Transverse colon (tissue), 4 donors: ENCODE measurements around the gene ACACA. TPM values are rescaled to one million over a fixed set of nuclear protein-coding genes. Genes with fewer than 3 reads are reported as not detected.

Experiments used
- DNase-seq: peaks from one replicate; pipeline ENCODE4 v3.0.0-alpha.2; 2019
- H3K27ac ChIP-seq, 4 donors: fragments of 200-600 bp; sonication (generic); 2 replicates each; pipeline ENCODE4 v1.5.1; 2016 to 2018; ENCODE audit warnings: inconsistent platforms in 4 of 4
- H3K27me3 ChIP-seq: fragments of 200-600 bp; sonication (generic); 2 replicates; pipeline ENCODE4 v1.5.1; 2017; ENCODE audit warnings: inconsistent platforms
- H3K36me3 ChIP-seq, 4 donors: fragments of 200-600 bp; sonication (generic); 2 replicates each; pipeline ENCODE4 v1.5.1; 2017 to 2019; ENCODE audit warnings: inconsistent platforms in 4 of 4
- H3K4me1 ChIP-seq, 4 donors: fragments of 200-600 bp; sonication (generic); 2 replicates each; pipeline ENCODE4 v1.5.1; 2017 to 2020; ENCODE audit warnings: inconsistent platforms in 4 of 4
- H3K4me3 ChIP-seq, 4 donors: fragments of 200-600 bp; sonication (generic); 1 replicate in 1 of 4; 2 replicates in 3 of 4; pipeline versions ENCODE4 v1.5.1 to v1.6.1; 2017 to 2019; ENCODE audit warnings: inconsistent platforms in 4 of 4
- H3K9me3 ChIP-seq, 2 donors: fragments of 200-600 bp; sonication (generic); 2 replicates each; pipeline ENCODE4 v1.5.1; 2017 to 2019; ENCODE audit warnings: inconsistent platforms in 2 of 2
- EP300 ChIP-seq: sonication (generic); formaldehyde crosslinking; IDR thresholded peaks from one replicate; pipeline ENCODE4 v1.6.1; 2017; ENCODE audit warnings: antibody characterized with exemption, low read depth
- POLR2A ChIP-seq: fragments of 450-650 bp; IDR thresholded peaks from one replicate; pipeline ENCODE4 v1.6.1; 2016; ENCODE audit warnings: antibody characterized with exemption, mild to moderate bottlenecking, moderate library complexity
- POLR2AphosphoS5 ChIP-seq, 3 donors: sonication (generic); formaldehyde crosslinking; IDR thresholded peaks; one replicate each; pipeline ENCODE4 v1.6.1; 2016; ENCODE audit warnings: antibody characterized with exemption in 3 of 3
- WGBS, 2 donors: methylation state at CpG; one replicate each; pipeline ENCODE4 v1.1.5; 2018; ENCODE audit warnings: low coverage in 1 of 2; 5-methylcytosine and 5-hydroxymethylcytosine counted together
- in situ Hi-C, 4 donors: fragments of 200-750 bp; cut with MboI; loops; one replicate each; pipeline versions ENCODE4 v1.15.0 to v1.15.1; 2017; ENCODE audit warnings: low sequenced_read_pairs in 3 of 4, low pct_ligation_motif_present in 1 of 4, low pct_unique_long_range_greater_than_20kb in 1 of 4
- intact Hi-C: fragments of 100-400 bp; cut with DNase I; formaldehyde crosslinking; loops from one replicate; pipeline ENCODE4 v1.15.1; 2023; ENCODE audit warnings: low total_unique reads
- total RNA-seq, 4 donors: library from RNA; depleted of rRNA; stranded (reverse); fragments of >200 nt; gene quantifications; one replicate each; pipeline ENCODE4 v1.1.0, GENCODE V29; 2016
- TF ChIP-seq, protein P1 (sequence below), 5 experiments: fragments of 200-600 bp in 3 of 5; fragments of 450-650 bp in 2 of 5; sonication (generic) in 3 of 5; IDR thresholded peaks; 1 replicate in 2 of 5; 2 replicates in 3 of 5; pipeline ENCODE4 v1.5.1; 2016 to 2017; ENCODE audit warnings: antibody characterized with exemption in 5 of 5, inconsistent platforms in 3 of 5, mild to moderate bottlenecking in 2 of 5, moderate library complexity in 1 of 5

Gene ACACA
- total RNA-seq, 4 donors from 2014 or later: 21.7 to 173 (median 23.9) TPM

DNA sequence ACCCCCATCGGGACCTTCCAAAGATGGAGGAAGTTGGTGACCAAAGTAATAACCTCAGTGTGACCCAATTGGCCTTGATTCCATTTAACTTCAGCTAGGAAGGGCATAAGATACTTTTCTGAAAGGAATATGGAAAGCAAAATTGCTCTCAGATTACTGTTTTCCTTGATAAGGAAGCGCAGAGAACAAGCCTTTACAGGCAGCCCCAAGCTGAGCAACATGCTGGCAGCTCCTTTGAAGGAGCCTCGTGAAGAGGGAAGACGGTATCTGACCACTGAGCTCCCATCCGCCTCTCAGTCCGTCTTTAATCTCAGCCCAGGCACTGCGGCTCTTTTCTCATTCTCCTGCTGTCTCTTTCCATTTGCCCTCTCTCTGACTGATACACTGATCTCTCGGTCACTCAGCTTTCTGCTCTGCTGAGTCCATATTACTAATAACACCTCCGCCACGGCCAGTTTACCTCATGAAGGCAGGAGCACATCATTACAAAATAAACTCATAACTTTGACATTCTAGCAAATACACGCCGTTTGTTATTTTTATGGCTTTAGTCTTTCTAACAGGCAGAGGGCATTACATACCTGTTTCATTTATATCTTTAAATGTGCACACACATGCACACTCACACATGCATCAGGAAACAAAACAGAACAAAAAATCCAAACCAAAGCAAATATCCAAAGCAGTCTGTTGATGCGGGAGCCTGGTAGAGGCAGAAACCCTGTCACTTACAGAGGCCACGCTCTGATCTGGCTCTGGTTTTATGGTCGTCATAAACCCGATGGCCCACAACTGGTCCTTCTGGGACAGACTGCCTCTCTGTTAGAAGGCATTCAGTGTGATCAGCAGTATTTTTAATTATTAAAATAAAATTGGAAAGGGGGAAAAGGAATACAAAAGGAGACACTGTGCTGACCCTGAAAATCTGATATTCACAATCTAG, 274.7 kb downstream of the ACACA start:
- peak; percentile 22 for DNase-seq

GRCh38 chr17:37130984-37131446, 275.6 kb downstream of the ACACA start:
- Histone ChIP-seq H3K9me3 (no peaks in the 10 kb centered on the region), H3K27ac (no peak overlapping the region), H3K27me3 (no peaks in the 10 kb centered on the region), H3K36me3 (peaks cover 0 to 22% (median 2%) of the 10 kb centered on the region in 4 donors), H3K4me1 (peaks cover 5 to 22% (median 15%) of the 10 kb centered on the region in 4 donors), H3K4me3 (no peak overlapping the region)
- DNase-seq: no peak
- TF ChIP-seq EP300 (no peak), POLR2A (no peak), POLR2AphosphoS5 (IDR thresholded peaks at IDR 0.05) (no peak)
- TF ChIP-seq, protein P1, sequence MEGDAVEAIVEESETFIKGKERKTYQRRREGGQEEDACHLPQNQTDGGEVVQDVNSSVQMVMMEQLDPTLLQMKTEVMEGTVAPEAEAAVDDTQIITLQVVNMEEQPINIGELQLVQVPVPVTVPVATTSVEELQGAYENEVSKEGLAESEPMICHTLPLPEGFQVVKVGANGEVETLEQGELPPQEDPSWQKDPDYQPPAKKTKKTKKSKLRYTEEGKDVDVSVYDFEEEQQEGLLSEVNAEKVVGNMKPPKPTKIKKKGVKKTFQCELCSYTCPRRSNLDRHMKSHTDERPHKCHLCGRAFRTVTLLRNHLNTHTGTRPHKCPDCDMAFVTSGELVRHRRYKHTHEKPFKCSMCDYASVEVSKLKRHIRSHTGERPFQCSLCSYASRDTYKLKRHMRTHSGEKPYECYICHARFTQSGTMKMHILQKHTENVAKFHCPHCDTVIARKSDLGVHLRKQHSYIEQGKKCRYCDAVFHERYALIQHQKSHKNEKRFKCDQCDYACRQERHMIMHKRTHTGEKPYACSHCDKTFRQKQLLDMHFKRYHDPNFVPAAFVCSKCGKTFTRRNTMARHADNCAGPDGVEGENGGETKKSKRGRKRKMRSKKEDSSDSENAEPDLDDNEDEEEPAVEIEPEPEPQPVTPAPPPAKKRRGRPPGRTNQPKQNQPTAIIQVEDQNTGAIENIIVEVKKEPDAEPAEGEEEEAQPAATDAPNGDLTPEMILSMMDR (IDR thresholded peaks at IDR 0.05): no peak
- intact Hi-C loops (no loop called here), in situ Hi-C loops (no loop called here)
- 53 to 79% methylated on average over 2 to 3 of the region's 3 CpGs for WGBS, 2 donors

More for the DNA sequence above, 274.7 kb downstream of the ACACA start:
- peaks cover 5 to 22% (median 15%) of the 10 kb centered on the region in 4 donors for H3K4me1 ChIP-seq
- no peaks in the 10 kb centered on the region for H3K9me3 ChIP-seq
- H3K4me3 ChIP-seq: no peak overlapping the region
- 61 to 69% methylated on average over 15 to 16 of the region's 16 CpGs for WGBS, 2 donors
- in situ Hi-C loops (no loop called here), intact Hi-C loops (no loop called here)
- no peak for TF ChIP-seq EP300
- TF ChIP-seq, protein P1 (IDR thresholded peaks at IDR 0.05): no peak
- H3K27ac ChIP-seq: no peak overlapping the region
- H3K27me3 ChIP-seq: no peaks in the 10 kb centered on the region
- peaks cover 0 to 17% (median 2%) of the 10 kb centered on the region in 4 donors for H3K36me3 ChIP-seq

DNA sequence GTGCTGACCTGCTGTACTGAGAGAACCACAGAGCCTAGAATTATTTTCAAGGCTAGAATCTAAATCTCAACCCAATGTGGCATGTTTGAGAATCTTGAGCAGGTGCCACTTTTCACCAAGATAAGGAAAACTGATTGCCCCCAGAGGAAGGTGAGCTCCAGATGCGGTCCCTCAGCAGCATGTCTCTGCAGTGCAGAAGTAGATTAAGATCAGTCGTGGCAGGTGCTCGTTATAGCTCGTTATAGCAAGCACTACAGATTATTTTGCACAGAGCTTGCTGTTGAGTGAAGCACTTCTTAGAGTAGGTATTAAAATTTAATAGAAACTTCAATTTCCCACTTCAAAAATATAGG, 281.8 kb downstream of the ACACA start:
- Histone ChIP-seq H3K4me3 (no peak overlapping the region), H3K9me3 (no peaks in the 10 kb centered on the region), H3K36me3 (peaks cover 0 to 38% (median 4%) of the 10 kb centered on the region in 4 donors), H3K27ac (no peak overlapping the region), H3K27me3 (no peaks in the 10 kb centered on the region), H3K4me1 (peaks cover 0 to 8% (median 2%) of the 10 kb centered on the region in 4 donors)
- 90 to 94% methylated on average over 3 to 4 of the region's 4 CpGs for WGBS, 2 donors
- DNase-seq: no peak
- in situ Hi-C loops: loop anchor here in 1 of 4 donors (25.0 kb wide), 1 partner anchor 88 kb away; no protein-coding TSS in a partner anchor
- TF ChIP-seq, protein P1 (IDR thresholded peaks at IDR 0.05): no peak
- TF ChIP-seq POLR2AphosphoS5 (IDR thresholded peaks at IDR 0.05) (no peak), EP300 (no peak), POLR2A (no peak)
- intact Hi-C loops: no loop called here

DNA sequence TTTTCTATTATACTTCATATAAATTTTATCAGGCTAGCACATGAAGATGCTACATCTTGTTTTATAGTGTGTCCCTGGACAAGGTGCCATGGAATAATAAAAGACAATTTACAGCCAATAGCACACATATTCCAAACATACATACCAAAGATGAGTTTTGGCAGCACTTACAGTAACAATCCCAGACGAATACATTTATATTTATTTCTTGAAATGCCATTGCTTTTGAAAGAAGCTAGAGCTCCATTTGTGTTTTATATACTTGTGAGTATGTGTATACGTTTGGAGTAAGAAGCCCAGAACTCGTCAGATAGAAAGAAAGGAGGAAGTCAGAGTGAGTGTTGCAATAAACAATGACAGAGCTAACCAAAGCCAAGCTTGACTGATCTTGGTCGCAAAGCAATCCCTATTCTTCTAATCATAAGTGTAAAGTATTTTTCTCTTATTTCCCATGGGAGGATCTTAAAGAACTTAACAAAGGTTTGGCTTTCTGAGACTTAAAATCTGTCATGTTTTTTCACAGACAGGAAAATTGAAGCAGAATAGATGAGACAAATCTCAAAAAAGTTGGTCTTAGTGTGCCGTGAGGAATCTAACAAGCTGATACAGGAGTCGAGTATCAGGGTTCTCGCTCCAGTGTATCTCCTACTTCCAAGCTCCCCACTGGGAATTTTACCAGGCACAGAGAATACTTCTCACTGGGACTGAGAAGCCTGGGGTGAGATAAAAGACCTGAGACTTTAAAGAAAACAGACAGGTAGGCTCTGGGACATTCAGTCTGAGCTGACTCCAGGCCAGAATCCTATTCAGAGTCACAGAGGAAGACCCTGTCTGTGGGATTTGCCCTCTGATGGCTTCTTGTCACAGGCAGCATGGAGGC, 282.5 kb downstream of the ACACA start:
- no peak overlapping the region for H3K4me3 ChIP-seq
- H3K27me3 ChIP-seq: no peaks in the 10 kb centered on the region
- no peak for DNase-seq
- peaks cover 0 to 32% (median 3%) of the 10 kb centered on the region in 4 donors for H3K36me3 ChIP-seq
- TF ChIP-seq EP300: no peak
- TF ChIP-seq POLR2AphosphoS5 (IDR thresholded peaks at IDR 0.05): peak in 1 of 3 donors; percentile 20
- H3K9me3 ChIP-seq: no peaks in the 10 kb centered on the region
- in situ Hi-C loops: loop anchor here in 1 of 4 donors (25.0 kb wide), 1 partner anchor 88 kb away; no protein-coding TSS in a partner anchor
- no peak overlapping the region for H3K27ac ChIP-seq
- intact Hi-C loops: no loop called here
- WGBS, 2 donors: 68% methylated on average over 5 to 7 of the region's 7 CpGs
- peaks cover 0 to 8% (median 2%) of the 10 kb centered on the region in 4 donors for H3K4me1 ChIP-seq
